Measurements from ENCODE around the gene TMEFF2. TPM values are rescaled to one million over a fixed set of nuclear protein-coding genes. Genes with fewer than 3 reads are reported as not detected.

TMEFF2 gene
- total RNA-seq, 4 donors from 2014 or later = 1.5 TPM; not detected in 3

DNA sequence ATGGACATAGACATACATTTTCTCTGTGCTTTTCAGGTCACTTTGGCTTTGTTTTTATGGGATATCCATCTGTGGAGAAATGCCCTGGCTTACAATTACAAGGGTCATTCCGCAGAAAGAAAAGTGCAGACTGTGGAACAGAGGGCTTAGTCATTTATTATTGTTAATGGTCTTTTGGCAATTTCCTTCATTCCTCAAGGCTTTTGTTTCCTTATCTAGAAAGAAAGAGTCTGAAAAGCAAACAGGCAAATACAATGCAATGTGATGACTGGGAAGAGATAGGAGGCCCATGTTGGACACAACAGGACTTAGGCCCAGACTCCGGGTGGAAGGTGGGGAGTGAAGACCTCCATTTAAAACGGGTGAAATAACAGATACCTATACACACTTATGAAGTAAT lies 218.3 kb downstream of the TMEFF2 start:
- no peak overlapping the region for H3K27ac ChIP-seq
- intact Hi-C loops (cut with DNase I; ENCODE audit: low total_unique reads) = no loop called here
- H3K9me3 ChIP-seq = no peaks in the 10 kb centered on the region
- no peaks in the 10 kb centered on the region for H3K4me1 ChIP-seq
- no peak overlapping the region for H3K4me3 ChIP-seq
- TF ChIP-seq, protein P1, sequence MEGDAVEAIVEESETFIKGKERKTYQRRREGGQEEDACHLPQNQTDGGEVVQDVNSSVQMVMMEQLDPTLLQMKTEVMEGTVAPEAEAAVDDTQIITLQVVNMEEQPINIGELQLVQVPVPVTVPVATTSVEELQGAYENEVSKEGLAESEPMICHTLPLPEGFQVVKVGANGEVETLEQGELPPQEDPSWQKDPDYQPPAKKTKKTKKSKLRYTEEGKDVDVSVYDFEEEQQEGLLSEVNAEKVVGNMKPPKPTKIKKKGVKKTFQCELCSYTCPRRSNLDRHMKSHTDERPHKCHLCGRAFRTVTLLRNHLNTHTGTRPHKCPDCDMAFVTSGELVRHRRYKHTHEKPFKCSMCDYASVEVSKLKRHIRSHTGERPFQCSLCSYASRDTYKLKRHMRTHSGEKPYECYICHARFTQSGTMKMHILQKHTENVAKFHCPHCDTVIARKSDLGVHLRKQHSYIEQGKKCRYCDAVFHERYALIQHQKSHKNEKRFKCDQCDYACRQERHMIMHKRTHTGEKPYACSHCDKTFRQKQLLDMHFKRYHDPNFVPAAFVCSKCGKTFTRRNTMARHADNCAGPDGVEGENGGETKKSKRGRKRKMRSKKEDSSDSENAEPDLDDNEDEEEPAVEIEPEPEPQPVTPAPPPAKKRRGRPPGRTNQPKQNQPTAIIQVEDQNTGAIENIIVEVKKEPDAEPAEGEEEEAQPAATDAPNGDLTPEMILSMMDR (IDR thresholded peaks at IDR 0.05) = no peak
- no peak for TF ChIP-seq POLR2A (IDR thresholded peaks at IDR 0.05)
- H3K36me3 ChIP-seq = no peaks in the 10 kb centered on the region
- DNase-seq = no peak
- H3K27me3 ChIP-seq = no peaks in the 10 kb centered on the region

DNA sequence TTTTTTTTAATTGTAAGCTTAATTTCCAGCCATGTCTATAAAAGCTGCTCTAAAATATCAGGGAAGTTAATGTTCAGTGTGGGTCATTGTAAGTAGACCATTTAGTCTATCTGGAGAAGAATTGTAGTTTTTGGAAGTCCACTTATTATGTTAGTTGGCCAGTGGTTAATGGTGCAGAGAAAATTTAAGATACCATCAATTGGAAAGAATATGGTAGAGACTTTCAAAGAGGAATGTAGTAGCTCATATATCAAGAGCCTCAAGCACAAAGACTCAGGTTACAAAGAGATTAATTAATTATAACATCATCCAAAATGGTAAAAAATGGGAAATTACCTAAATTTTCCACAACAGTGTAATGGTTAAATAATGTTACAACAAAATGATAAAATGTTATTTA lies 220.1 kb downstream of the TMEFF2 start:
- no peak for DNase-seq
- no peaks in the 10 kb centered on the region for H3K9me3 ChIP-seq
- no peaks in the 10 kb centered on the region for H3K4me1 ChIP-seq
- no peaks in the 10 kb centered on the region for H3K36me3 ChIP-seq
- no peak overlapping the region for H3K4me3 ChIP-seq
- H3K27ac ChIP-seq = no peak overlapping the region
- intact Hi-C loops (cut with DNase I; ENCODE audit: low total_unique reads) = no loop called here
- H3K27me3 ChIP-seq = no peaks in the 10 kb centered on the region
- no peak for TF ChIP-seq POLR2A (IDR thresholded peaks at IDR 0.05)
- TF ChIP-seq, protein P1 (IDR thresholded peaks at IDR 0.05) = no peak

DNA sequence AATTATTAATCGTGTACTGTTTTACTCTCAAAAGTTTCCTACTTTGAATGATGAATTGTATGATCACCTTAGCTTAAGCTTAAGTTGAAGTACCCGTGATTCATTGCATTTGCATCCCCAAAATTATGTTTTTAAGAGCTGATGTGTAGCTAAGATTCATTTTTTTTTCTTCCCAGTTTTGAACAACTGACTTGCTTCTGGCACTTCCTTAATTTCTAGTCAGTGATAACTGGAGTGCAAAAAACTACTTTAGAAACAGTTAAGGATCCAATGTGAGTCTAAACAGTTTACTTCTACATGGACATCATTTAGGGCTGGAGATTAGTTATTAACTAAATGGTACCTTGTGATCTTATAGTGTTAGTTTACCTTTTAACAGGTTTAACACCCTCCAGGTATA lies 223.9 kb downstream of the TMEFF2 start:
- intact Hi-C loops (cut with DNase I; ENCODE audit: low total_unique reads) = no loop called here
- TF ChIP-seq POLR2A (IDR thresholded peaks at IDR 0.05) = no peak
- TF ChIP-seq, protein P1 (IDR thresholded peaks at IDR 0.05) = no peak
- H3K9me3 ChIP-seq = no peaks in the 10 kb centered on the region

DNA sequence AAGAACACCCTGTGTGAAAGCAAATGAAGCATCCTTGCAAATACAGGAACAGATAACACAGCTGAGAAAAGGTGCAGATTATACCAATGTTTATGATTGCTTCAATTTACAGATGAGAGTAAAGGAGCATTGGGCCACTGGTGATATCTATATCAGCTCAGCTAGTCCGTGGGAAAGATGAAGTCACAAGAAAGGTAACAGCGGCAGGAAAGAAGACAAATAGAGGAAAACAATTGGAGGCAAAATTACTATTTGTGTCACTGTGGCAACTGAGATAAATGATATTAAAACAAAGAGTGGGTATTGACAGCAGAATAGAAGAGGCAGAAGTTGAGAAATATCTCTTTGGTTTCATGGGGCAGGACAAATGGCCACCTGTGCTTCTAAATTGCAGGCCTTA lies 226.6 kb downstream of the TMEFF2 start:
- TF ChIP-seq POLR2A (IDR thresholded peaks at IDR 0.05) = no peak
- TF ChIP-seq, protein P1 (IDR thresholded peaks at IDR 0.05) = no peak
- Histone ChIP-seq H3K4me3 (no peak overlapping the region), H3K27ac (no peak overlapping the region), H3K9me3 (no peaks in the 10 kb centered on the region), H3K27me3 (no peaks in the 10 kb centered on the region), H3K4me1 (no peaks in the 10 kb centered on the region), H3K36me3 (no peaks in the 10 kb centered on the region)
- intact Hi-C loops (cut with DNase I; ENCODE audit: low total_unique reads) = no loop called here
- no peak for DNase-seq

More for the DNA sequence above, 223.9 kb downstream of the TMEFF2 start:
- H3K36me3 ChIP-seq = no peaks in the 10 kb centered on the region
- H3K27ac ChIP-seq = no peak overlapping the region
- no peak for DNase-seq
- H3K4me1 ChIP-seq = no peaks in the 10 kb centered on the region
- no peak overlapping the region for H3K4me3 ChIP-seq
- no peaks in the 10 kb centered on the region for H3K27me3 ChIP-seq

DNA sequence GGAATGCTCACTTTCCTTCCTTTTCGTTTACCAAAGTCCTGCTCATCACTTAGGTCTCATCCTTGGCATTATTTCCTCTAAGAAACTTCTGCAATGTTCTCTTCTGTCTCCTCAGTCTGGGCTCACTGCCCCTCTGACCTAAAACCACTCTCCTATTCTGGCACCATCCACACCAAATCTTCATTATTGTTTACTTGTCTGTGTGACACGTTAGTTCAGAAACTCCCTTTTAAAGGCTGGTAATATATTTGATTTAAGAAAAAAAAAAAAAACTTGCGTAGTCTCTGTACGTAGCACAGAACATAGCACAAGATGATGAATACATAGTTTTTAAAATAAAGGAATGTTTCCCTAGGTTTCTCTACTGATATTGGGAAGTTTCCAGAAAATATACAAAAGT lies 229.0 kb downstream of the TMEFF2 start:
- H3K27me3 ChIP-seq = no peaks in the 10 kb centered on the region
- TF ChIP-seq, protein P1 (IDR thresholded peaks at IDR 0.05) = no peak
- no peak for TF ChIP-seq POLR2A (IDR thresholded peaks at IDR 0.05)
- no peak overlapping the region for H3K4me3 ChIP-seq
- no peaks in the 10 kb centered on the region for H3K36me3 ChIP-seq
- no peak overlapping the region for H3K27ac ChIP-seq
- no peaks in the 10 kb centered on the region for H3K9me3 ChIP-seq
- no peaks in the 10 kb centered on the region for H3K4me1 ChIP-seq
- intact Hi-C loops (cut with DNase I; ENCODE audit: low total_unique reads) = no loop called here
- DNase-seq = no peak
